ENCODE data around the gene KCNH8.

Gene KCNH8

GRCh38 chr3:19485267-19485666 lies 337.0 kb downstream of the KCNH8 start:
- no peak for DNase-seq (ENCODE audit: low spot score)

GRCh38 chr3:19487386-19487785 lies 339.1 kb downstream of the KCNH8 start:
- no peak for DNase-seq (ENCODE audit: low spot score)

- DNase-seq (ENCODE audit: low spot score), result no peak
These were observed 340.6 kb downstream of the KCNH8 start for GRCh38 chr3:19488939-19489338.

GRCh38 chr3:19489936-19490335 lies 341.6 kb downstream of the KCNH8 start:
- DNase-seq (ENCODE audit: low spot score), result no peak

- no peak for DNase-seq (ENCODE audit: low spot score)
These were observed 357.9 kb downstream of the KCNH8 start for GRCh38 chr3:19506171-19506570.

GRCh38 chr3:19522305-19522704 lies 374.0 kb downstream of the KCNH8 start:
- DNase-seq (ENCODE audit: low spot score), result no peak

GRCh38 chr3:19526071-19526470 lies 377.8 kb downstream of the KCNH8 start:
- DNase-seq (ENCODE audit: low spot score), result no peak

GRCh38 chr3:19527746-19528145 lies 379.4 kb downstream of the KCNH8 start:
- no peak for DNase-seq (ENCODE audit: low spot score)

GRCh38 chr3:19531426-19531825 lies 383.1 kb downstream of the KCNH8 start:
- no peak for DNase-seq (ENCODE audit: low spot score)

- DNase-seq (ENCODE audit: low spot score), result no peak
These were observed 391.4 kb downstream of the KCNH8 start for GRCh38 chr3:19539518-19540392.

- no peak for DNase-seq (ENCODE audit: low spot score)
These were observed 392.2 kb downstream of the KCNH8 start for GRCh38 chr3:19540464-19540863.

- no peak for DNase-seq (ENCODE audit: low spot score)
These were observed 393.0 kb downstream of the KCNH8 start for GRCh38 chr3:19541284-19541683.

GRCh38 chr3:19543212-19543841 lies 395.0 kb downstream of the KCNH8 start:
- DNase-seq (ENCODE audit: low spot score), result peak; percentile 42

GRCh38 chr3:19547665-19548464 lies 399.6 kb downstream of the KCNH8 start:
- no peak for DNase-seq (ENCODE audit: low spot score)

- DNase-seq (ENCODE audit: low spot score), result no peak
These were observed 411.6 kb downstream of the KCNH8 start for GRCh38 chr3:19559724-19560442.

GRCh38 chr3:19573644-19574043 lies 425.3 kb downstream of the KCNH8 start:
- no peak for DNase-seq (ENCODE audit: low spot score)

GRCh38 chr3:19574268-19574667 lies 426.0 kb downstream of the KCNH8 start:
- no peak for DNase-seq (ENCODE audit: low spot score)

- no peak for DNase-seq (ENCODE audit: low spot score)
These were observed 428.0 kb downstream of the KCNH8 start for GRCh38 chr3:19576343-19576742.

Measured in HuH-7 (cell line).